ENCODE data around the gene CRX.
"Not testable (repeated sequence)": the region's sequence is repeated elsewhere in the genome, so short reads cannot be mapped to it uniquely, and the experiment has no call there.

Gene CRX

GRCh38 chr19:47805313-47805712, 16.4 kb upstream of the CRX start:
- no peak for DNase-seq (ENCODE audit: low read depth)
- TF ChIP-seq CTCF (IDR thresholded peaks at IDR 0.05; ENCODE audit: insufficient read depth, low read depth, low read length, missing control alignments): no peak
- H3K4me3 ChIP-seq (ENCODE audit: low read length): no peak overlapping the region

GRCh38 chr19:47806435-47806834, 15.3 kb upstream of the CRX start:
- TF ChIP-seq CTCF (IDR thresholded peaks at IDR 0.05; ENCODE audit: insufficient read depth, low read depth, low read length, missing control alignments): no peak
- no peak for DNase-seq (ENCODE audit: low read depth)
- H3K4me3 ChIP-seq (ENCODE audit: low read length): no peak overlapping the region

- H3K4me3 ChIP-seq (ENCODE audit: low read length): no peak overlapping the region
Measured at GRCh38 chr19:47813304-47813994, 8.3 kb upstream of the CRX start.

GRCh38 chr19:47813995-47814328, 7.8 kb upstream of the CRX start:
- no peak overlapping the region for H3K4me3 ChIP-seq (ENCODE audit: low read length)
- no peak for DNase-seq (ENCODE audit: low read depth)
- no peak for TF ChIP-seq CTCF (IDR thresholded peaks at IDR 0.05; ENCODE audit: insufficient read depth, low read depth, low read length, missing control alignments)

More at GRCh38 chr19:47813304-47813994, 8.3 kb upstream of the CRX start:
- peak; percentile 62 for TF ChIP-seq CTCF (IDR thresholded peaks at IDR 0.05; ENCODE audit: insufficient read depth, low read depth, low read length, missing control alignments)
- peak; percentile 47 for DNase-seq (ENCODE audit: low read depth)

- not testable (repeated sequence) for H3K4me3 ChIP-seq (ENCODE audit: low read length); DNase-seq (ENCODE audit: low read depth)
Measured at GRCh38 chr19:47816270-47816669, 5.5 kb upstream of the CRX start.

- not testable (repeated sequence) for H3K4me3 ChIP-seq (ENCODE audit: low read length); DNase-seq (ENCODE audit: low read depth)
Measured at GRCh38 chr19:47818221-47818620, 3.5 kb upstream of the CRX start.

- no peak for DNase-seq (ENCODE audit: low read depth)
- no peak for TF ChIP-seq CTCF (IDR thresholded peaks at IDR 0.05; ENCODE audit: insufficient read depth, low read depth, low read length, missing control alignments)
- no peak overlapping the region for H3K4me3 ChIP-seq (ENCODE audit: low read length)
Measured at GRCh38 chr19:47819858-47820257, 1.9 kb upstream of the CRX start.

- H3K4me3 ChIP-seq (ENCODE audit: low read length): no peak overlapping the region
- no peak for TF ChIP-seq CTCF (IDR thresholded peaks at IDR 0.05; ENCODE audit: insufficient read depth, low read depth, low read length, missing control alignments)
- no peak for DNase-seq (ENCODE audit: low read depth)
Measured at GRCh38 chr19:47820410-47820809, 1.3 kb upstream of the CRX start.

All from epithelial cell of esophagus (primary cell).